H1 (cell line): ENCODE data around the gene WDR75.

Experiments
- CREB1 ChIP-seq: IDR thresholded peaks from 2 replicates; pipeline ENCODE4 v1.6.1; 2012; ENCODE audit warnings: inconsistent platforms
- EP300 ChIP-seq, 2 experiments: IDR thresholded peaks; 1 replicate in 1 of 2; 2 replicates in 1 of 2; pipeline ENCODE4 v1.6.1; 2011 to 2012; ENCODE audit warnings: low read depth in 2 of 2, low read length in 2 of 2, mild to moderate bottlenecking in 2 of 2, borderline replicate concordance in 1 of 2, inconsistent platforms in 1 of 2, moderate library complexity in 1 of 2
- EZH2 ChIP-seq: fragments of 200-600 bp; sonication (generic); IDR thresholded peaks from 2 replicates; pipeline ENCODE4 v1.7.1; 2012; ENCODE audit warnings: low read depth, mild to moderate bottlenecking, moderate library complexity, low read length, inconsistent platforms; ENCODE audit not compliant: severe bottlenecking
- GABPA ChIP-seq: IDR thresholded peaks from 2 replicates; pipeline ENCODE4 v1.6.1; 2011; ENCODE audit warnings: mild to moderate bottlenecking, low read length, moderate library complexity, borderline replicate concordance; ENCODE audit not compliant: insufficient read depth
- PHF8 ChIP-seq: fragments of 200-600 bp; sonication (generic); conservative IDR thresholded peaks from 2 replicates; pipeline ENCODE4 v1.7.1; 2012; ENCODE audit warnings: low read depth, mild to moderate bottlenecking, inconsistent platforms, low read length, moderate library complexity
- POLR2A ChIP-seq, 2 experiments: IDR thresholded peaks; 1 replicate in 1 of 2; 2 replicates in 1 of 2; pipeline ENCODE4 v1.6.1; 2011; ENCODE audit warnings: low read depth in 2 of 2, low read length in 2 of 2, mild to moderate bottlenecking in 2 of 2; ENCODE audit errors: control extremely low read depth in 1 of 2
- SIN3A ChIP-seq, 2 experiments: IDR thresholded peaks in 1 of 2; conservative IDR thresholded peaks in 1 of 2; 2 replicates each; pipeline ENCODE4 v1.6.1; 2011 to 2012; ENCODE audit warnings: low read length in 2 of 2, improper control_type of control experiment in 1 of 2, low read depth in 1 of 2, mild to moderate bottlenecking in 1 of 2
- TBP ChIP-seq: IDR thresholded peaks from 2 replicates; pipeline ENCODE4 v1.6.1; 2011; ENCODE audit warnings: low read depth, low read length, improper control_type of control experiment
- YY1 ChIP-seq: IDR thresholded peaks from 2 replicates; pipeline ENCODE4 v1.6.1; 2011; ENCODE audit warnings: low read depth, mild to moderate bottlenecking, low read length
- TF ChIP-seq, protein P1 (sequence below), 3 experiments: IDR thresholded peaks; 1 replicate in 2 of 3; 2 replicates in 1 of 3; pipeline versions ENCODE4 v1.5.1 to v1.6.1; 2011; ENCODE audit warnings: low read length in 3 of 3, mild to moderate bottlenecking in 3 of 3, inconsistent platforms in 2 of 3, low read depth in 1 of 3, moderate library complexity in 1 of 3; ENCODE audit not compliant: insufficient read depth in 1 of 3; ENCODE audit errors: control extremely low read depth in 1 of 3

DNA sequence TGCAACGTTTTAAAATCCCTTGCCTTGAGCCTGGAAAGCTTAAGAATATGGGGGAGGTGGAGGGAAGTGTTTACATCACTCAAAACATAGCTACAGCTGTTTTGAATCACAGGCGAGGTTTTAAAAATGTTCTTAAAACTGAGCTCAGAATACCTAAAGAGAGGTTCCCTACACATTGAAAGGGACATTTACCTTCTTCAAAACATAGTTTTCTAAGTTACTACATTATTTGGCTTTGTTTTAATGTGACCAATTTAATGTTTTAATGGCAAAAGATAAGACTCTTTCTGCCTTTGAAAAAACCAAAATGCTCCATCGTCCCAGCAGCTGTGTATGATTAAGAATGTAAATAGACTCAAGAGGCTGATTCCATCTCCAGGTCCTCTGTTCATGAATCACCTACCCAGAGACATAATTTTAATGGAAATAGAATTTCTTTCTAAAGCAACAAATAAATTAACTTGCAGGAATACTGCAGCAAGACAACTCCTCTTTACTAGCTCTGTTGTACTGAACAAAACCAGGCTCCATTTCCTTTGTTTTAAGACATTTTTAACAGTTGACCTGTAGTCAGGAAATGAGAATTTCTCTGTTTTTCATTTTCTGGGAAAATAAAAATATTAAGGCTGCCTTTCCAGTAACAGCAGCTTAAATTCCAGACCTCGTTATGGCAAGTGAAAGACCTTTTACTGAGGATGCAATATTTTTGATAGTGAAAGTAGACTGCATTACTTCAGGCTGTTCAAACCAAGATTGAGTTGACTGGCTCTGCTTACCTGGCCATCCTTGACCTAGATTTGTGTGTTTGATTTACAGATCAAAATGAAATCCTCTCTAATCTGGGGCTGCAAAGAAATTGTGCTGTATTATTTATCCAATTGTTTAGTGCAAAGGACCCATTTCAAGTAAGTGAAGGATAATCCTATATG, 33.7 kb upstream of the WDR75 start:
- TF ChIP-seq, protein P1, sequence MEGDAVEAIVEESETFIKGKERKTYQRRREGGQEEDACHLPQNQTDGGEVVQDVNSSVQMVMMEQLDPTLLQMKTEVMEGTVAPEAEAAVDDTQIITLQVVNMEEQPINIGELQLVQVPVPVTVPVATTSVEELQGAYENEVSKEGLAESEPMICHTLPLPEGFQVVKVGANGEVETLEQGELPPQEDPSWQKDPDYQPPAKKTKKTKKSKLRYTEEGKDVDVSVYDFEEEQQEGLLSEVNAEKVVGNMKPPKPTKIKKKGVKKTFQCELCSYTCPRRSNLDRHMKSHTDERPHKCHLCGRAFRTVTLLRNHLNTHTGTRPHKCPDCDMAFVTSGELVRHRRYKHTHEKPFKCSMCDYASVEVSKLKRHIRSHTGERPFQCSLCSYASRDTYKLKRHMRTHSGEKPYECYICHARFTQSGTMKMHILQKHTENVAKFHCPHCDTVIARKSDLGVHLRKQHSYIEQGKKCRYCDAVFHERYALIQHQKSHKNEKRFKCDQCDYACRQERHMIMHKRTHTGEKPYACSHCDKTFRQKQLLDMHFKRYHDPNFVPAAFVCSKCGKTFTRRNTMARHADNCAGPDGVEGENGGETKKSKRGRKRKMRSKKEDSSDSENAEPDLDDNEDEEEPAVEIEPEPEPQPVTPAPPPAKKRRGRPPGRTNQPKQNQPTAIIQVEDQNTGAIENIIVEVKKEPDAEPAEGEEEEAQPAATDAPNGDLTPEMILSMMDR (IDR thresholded peaks at IDR 0.05; ENCODE audit: control extremely low read depth in 1 of 3, insufficient read depth in 1 of 3, low read depth in 1 of 3, low read length in 3 of 3) = no peak
- TF ChIP-seq SIN3A (conservative IDR thresholded peaks at IDR 0.05 in 1 of 2, IDR thresholded peaks at IDR 0.05 in 1 of 2; ENCODE audit: low read depth in 1 of 2, low read length in 2 of 2) (no peak), CREB1 (no peak), EP300 (IDR thresholded peaks at IDR 0.05; ENCODE audit: borderline replicate concordance in 1 of 2, low read depth in 2 of 2, low read length in 2 of 2) (no peak), YY1 (no peak), PHF8 (no peak), TBP (no peak), POLR2A (IDR thresholded peaks at IDR 0.05; ENCODE audit: control extremely low read depth in 1 of 2, low read depth in 2 of 2, low read length in 2 of 2) (no peak), EZH2 (no peak), GABPA (no peak)
